Esophagus muscularis mucosa (tissue), 3 donors: ENCODE results near the gene TMEM161A.

Source experiments
- CTCF ChIP-seq, 3 experiments: fragments of 200-600 bp in 2 of 3; fragments of 450-650 bp in 1 of 3; sonication (generic) in 2 of 3; IDR thresholded peaks; one replicate each; pipeline ENCODE4 v1.5.1; 2017 to 2019; ENCODE audit warnings: antibody characterized with exemption in 3 of 3, mild to moderate bottlenecking in 2 of 3, moderate library complexity in 1 of 3
- POLR2A ChIP-seq: fragments of 450-650 bp; IDR thresholded peaks from one replicate; pipeline ENCODE4 v1.6.1; 2017; ENCODE audit warnings: antibody characterized with exemption, moderate library complexity, mild to moderate bottlenecking, low read depth
- POLR2AphosphoS5 ChIP-seq, 2 donors: sonication (generic); formaldehyde crosslinking; IDR thresholded peaks; one replicate each; pipeline ENCODE4 v1.6.1; 2017; ENCODE audit warnings: antibody characterized with exemption in 2 of 2

GRCh38 chr19:19101540-19101939 lies 36.7 kb downstream of the TMEM161A start:
- no peak for TF ChIP-seq POLR2A
- TF ChIP-seq CTCF (IDR thresholded peaks at IDR 0.05), result no peak
- no peak for TF ChIP-seq POLR2AphosphoS5 (IDR thresholded peaks at IDR 0.05)
